Measurements from ENCODE around the gene CDH4. TPM values are rescaled to one million over a fixed set of nuclear protein-coding genes. Genes with fewer than 3 reads are reported as not detected.

CDH4 gene
- total and polyA plus RNA-seq, 2 of the 4 experiments (the other 2 are of a cell fraction), result 1.6 to 3.5 TPM

- H3K23ac ChIP-seq (ENCODE audit: low read depth, low read length), result no peak overlapping the region
- H4K5ac ChIP-seq (ENCODE audit: low read depth, low read length), result no peak overlapping the region
- no peak overlapping the region for H2BK15ac ChIP-seq (ENCODE audit: low read depth, low read length)
- ChIA-PET POLR2A (ENCODE audit: unreplicated experiment) (no interaction called here), CTCF (no interaction called here)
- BruUV-seq (replicated peaks), result no TSS peak
- no peaks in the 10 kb centered on the region for H3K36me3 ChIP-seq (ENCODE audit: control insufficient read depth, insufficient read depth, low read length)
- no peak overlapping the region for H3K4me3 ChIP-seq (ENCODE audit: insufficient read depth, low read depth, low read length)
- no peak overlapping the region for H3K4me2 ChIP-seq (ENCODE audit: low read depth, low read length)
- H2AK5ac ChIP-seq (ENCODE audit: low read depth, low read length), result no peak overlapping the region
- no peak overlapping the region for H3K18ac ChIP-seq (ENCODE audit: low read depth, low read length)
- dilution Hi-C loops (cut with HindIII; ENCODE audit: low sequenced_read_pairs, unreplicated experiment), result no loop called here
- H2AFZ ChIP-seq (replicated peaks; ENCODE audit: low read length, poor library complexity), result no peak overlapping the region
- H2BK5ac ChIP-seq (ENCODE audit: low read depth, low read length, poor library complexity, severe bottlenecking), result no peak overlapping the region
- H4K91ac ChIP-seq (ENCODE audit: insufficient read depth, low read depth, low read length), result no peak overlapping the region
- H3K79me1 ChIP-seq (ENCODE audit: low read depth in 1 of 2, low read length in 2 of 2), result no peaks in the 10 kb centered on the region; a peak in 1 of 4 replicates
- no peak overlapping the region for H2BK120ac ChIP-seq (ENCODE audit: low read depth, low read length)
- DNase-seq (no peak), ATAC-seq (ENCODE audit: low read depth) (no peak)
- TF ChIP-seq MXI1 (IDR thresholded peaks at IDR 0.05; ENCODE audit: borderline replicate concordance, low read depth, low read length) (no peak), USF2 (IDR thresholded peaks at IDR 0.05; ENCODE audit: low read depth, low read length) (no peak), CTCF (conservative IDR thresholded peaks at IDR 0.05; ENCODE audit: low read depth, low read length) (no peak), RCOR1 (IDR thresholded peaks at IDR 0.05; ENCODE audit: insufficient replicate concordance, low read length) (no peak), CHD1 (IDR thresholded peaks at IDR 0.05; ENCODE audit: low read depth, low read length) (no peak)
- H4K8ac ChIP-seq (ENCODE audit: low read depth in 2 of 2, low read length in 2 of 2), result no peak overlapping the region
- 100% methylated on average over 1 of the region's 5 CpGs; no CpG with 5 or more reads in 1 of the 2 experiments for WGBS, 2 experiments (ENCODE audit: extremely low coverage in 2 of 2, insufficient read length in 1 of 2)
- in situ Hi-C loops (cut with MboI; ENCODE audit: low sequenced_read_pairs), result no loop called here
- peaks cover 3% of the 10 kb centered on the region for H3K27me3 ChIP-seq (ENCODE audit: control insufficient read depth, insufficient read depth, low read length)
- H3K9me3 ChIP-seq (ENCODE audit: control insufficient read depth, insufficient read depth, low read length), result no peaks in the 10 kb centered on the region
- no peak overlapping the region for H3K14ac ChIP-seq (replicated peaks; ENCODE audit: low read depth, low read length)
- H3K56ac ChIP-seq (ENCODE audit: extremely low read depth, insufficient read depth, low read length), result no peak overlapping the region
- peaks cover 10% of the 10 kb centered on the region; the same call in 1 of the 2 replicates for H3K9me1 ChIP-seq (ENCODE audit: insufficient read depth, low read length)
- no peak overlapping the region for H2BK20ac ChIP-seq (ENCODE audit: low read depth, low read length)
- H4K20me1 ChIP-seq (ENCODE audit: insufficient read depth, low read length), result no peaks in the 10 kb centered on the region
- no peak overlapping the region for H3K27ac ChIP-seq (ENCODE audit: insufficient read depth, low read length)
- peaks cover 5% of the 10 kb centered on the region; the same call in 1 of the 2 replicates for H3K4me1 ChIP-seq (ENCODE audit: control insufficient read depth, insufficient read depth, low read length)
- H3K4ac ChIP-seq (ENCODE audit: low read depth, low read length), result no peak overlapping the region
- intact Hi-C loops (cut with micrococcal nuclease), result no loop called here
- no peak overlapping the region for H2AK9ac ChIP-seq (replicated peaks; ENCODE audit: low read depth, low read length, poor library complexity)
- H3K9ac ChIP-seq (ENCODE audit: low read depth, low read length), result no peak overlapping the region
Measured at GRCh38 chr20:61441537-61441936, 189.5 kb downstream of the CDH4 start.

All from IMR-90 (cell line).